ENCODE measurements around the gene SERPINB1. TPM values are rescaled to one million over a fixed set of nuclear protein-coding genes. Genes with fewer than 3 reads are reported as not detected.
A peak's percentile ranks its signal among the peaks of the same experiment; 100 is the strongest.

Gene SERPINB1
- total RNA-seq, 4 donors from 2014 or later: 7.7 to 28.2 (median 17.2) TPM

- Histone ChIP-seq H3K27me3 (no peaks in the 10 kb centered on the region), H3K9me3 (no peaks in the 10 kb centered on the region), H3K4me1 (no peaks in the 10 kb centered on the region), H3K27ac (peak overlapping the region; percentile 70 to 85), H3K4me3 (peak overlapping the region in 1 of 2 donors; percentile 2), H3K36me3 (no peaks in the 10 kb centered on the region)
- intact Hi-C loops (cut with DNase I; ENCODE audit: low total_unique reads): no loop called here
- peak; percentile 59 to 62 for DNase-seq
- TF ChIP-seq POLR2A (IDR thresholded peaks at IDR 0.05): no peak
- TF ChIP-seq CTCF (IDR thresholded peaks at IDR 0.05): peak; percentile 64 to 85 (median 71)
Observed at GRCh38 chr6:2790588-2791449, 50.8 kb downstream of the SERPINB1 start.

GRCh38 chr6:2786269-2786668, 55.4 kb downstream of the SERPINB1 start:
- Histone ChIP-seq H3K9me3 (no peaks in the 10 kb centered on the region), H3K27me3 (no peaks in the 10 kb centered on the region), H3K36me3 (no peaks in the 10 kb centered on the region), H3K27ac (no peak overlapping the region), H3K4me1 (no peaks in the 10 kb centered on the region), H3K4me3 (no peak overlapping the region)
- intact Hi-C loops (cut with DNase I; ENCODE audit: low total_unique reads): no loop called here
- TF ChIP-seq POLR2A (IDR thresholded peaks at IDR 0.05) (no peak), CTCF (IDR thresholded peaks at IDR 0.05) (no peak)
- no peak for DNase-seq

- TF ChIP-seq CTCF (IDR thresholded peaks at IDR 0.05) (no peak), POLR2A (IDR thresholded peaks at IDR 0.05) (no peak)
- H3K4me1 ChIP-seq: no peaks in the 10 kb centered on the region
- H3K27ac ChIP-seq: no peak overlapping the region
- intact Hi-C loops (cut with DNase I; ENCODE audit: low total_unique reads): no loop called here
- H3K9me3 ChIP-seq: no peaks in the 10 kb centered on the region
- no peaks in the 10 kb centered on the region for H3K36me3 ChIP-seq
- no peak for DNase-seq
- no peaks in the 10 kb centered on the region for H3K27me3 ChIP-seq
- no peak overlapping the region for H3K4me3 ChIP-seq
Observed at GRCh38 chr6:2784930-2785329, 56.7 kb downstream of the SERPINB1 start.

- TF ChIP-seq POLR2A (IDR thresholded peaks at IDR 0.05): no peak
- no peak for TF ChIP-seq CTCF (IDR thresholded peaks at IDR 0.05)
- H3K4me3 ChIP-seq: no peak overlapping the region
- no peaks in the 10 kb centered on the region for H3K36me3 ChIP-seq
- DNase-seq: no peak
- H3K9me3 ChIP-seq: no peaks in the 10 kb centered on the region
- intact Hi-C loops (cut with DNase I; ENCODE audit: low total_unique reads): no loop called here
- no peaks in the 10 kb centered on the region for H3K27me3 ChIP-seq
- no peak overlapping the region for H3K27ac ChIP-seq
- H3K4me1 ChIP-seq: no peaks in the 10 kb centered on the region
Observed at GRCh38 chr6:2784061-2784460, 57.6 kb downstream of the SERPINB1 start.

GRCh38 chr6:2783188-2783963, 58.3 kb downstream of the SERPINB1 start:
- no peak overlapping the region for H3K27ac ChIP-seq
- no peaks in the 10 kb centered on the region for H3K36me3 ChIP-seq
- TF ChIP-seq CTCF (IDR thresholded peaks at IDR 0.05) (no peak), POLR2A (IDR thresholded peaks at IDR 0.05) (no peak)
- H3K4me1 ChIP-seq: no peaks in the 10 kb centered on the region
- intact Hi-C loops (cut with DNase I; ENCODE audit: low total_unique reads): no loop called here
- no peaks in the 10 kb centered on the region for H3K9me3 ChIP-seq
- no peak overlapping the region for H3K4me3 ChIP-seq
- no peak for DNase-seq
- no peaks in the 10 kb centered on the region for H3K27me3 ChIP-seq

Measured in uterus (tissue), 4 donors.